GM08714 (cell line): Measurements from ENCODE around the gene UFSP2.

Experiments used
- H3K4me3 ChIP-seq: fragments of 200-500 bp; sonication (Bioruptor generic); 2 replicates; pipeline ENCODE4 v1.5.1; 2014; ENCODE audit warnings: mild to moderate bottlenecking, low read length, inconsistent platforms
- ZNF274 ChIP-seq: IDR thresholded peaks from 2 replicates; pipeline ENCODE4 v1.6.1; 2012; ENCODE audit warnings: mild to moderate bottlenecking, low read depth, low read length

The UFSP2 gene

GRCh38 chr4:185425647-185426352, at the start of gene UFSP2:
Gene UFSP2, minus strand, starts transcription at chr4:185425964. Its CDS starts 96 bp downstream, at chr4:185425868.
- no peak for TF ChIP-seq ZNF274
- H3K4me3 ChIP-seq, result peak within 1 kb of the TSS; percentile 96

DNA sequence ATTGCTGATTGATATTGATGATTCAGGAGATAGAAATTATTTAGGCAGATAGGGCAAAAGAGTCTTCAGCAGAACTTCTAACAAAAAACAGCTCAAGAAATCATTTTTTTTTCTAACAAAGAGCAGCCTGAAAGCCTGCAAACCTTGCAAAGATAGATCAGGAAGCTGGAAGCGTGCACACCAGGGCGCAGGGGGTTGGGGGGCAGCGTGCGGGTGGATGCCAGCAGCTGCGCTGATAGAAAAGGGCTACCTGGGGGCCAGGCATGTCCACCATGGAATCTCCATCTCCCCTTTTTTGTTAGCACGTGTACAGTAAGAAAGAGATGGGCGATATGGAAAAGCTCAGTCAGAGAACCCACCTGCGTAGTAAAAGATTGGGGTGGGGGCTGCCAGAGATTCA, 47.5 kb upstream of the UFSP2 start:
- TF ChIP-seq ZNF274, result no peak
- no peak overlapping the region for H3K4me3 ChIP-seq

DNA sequence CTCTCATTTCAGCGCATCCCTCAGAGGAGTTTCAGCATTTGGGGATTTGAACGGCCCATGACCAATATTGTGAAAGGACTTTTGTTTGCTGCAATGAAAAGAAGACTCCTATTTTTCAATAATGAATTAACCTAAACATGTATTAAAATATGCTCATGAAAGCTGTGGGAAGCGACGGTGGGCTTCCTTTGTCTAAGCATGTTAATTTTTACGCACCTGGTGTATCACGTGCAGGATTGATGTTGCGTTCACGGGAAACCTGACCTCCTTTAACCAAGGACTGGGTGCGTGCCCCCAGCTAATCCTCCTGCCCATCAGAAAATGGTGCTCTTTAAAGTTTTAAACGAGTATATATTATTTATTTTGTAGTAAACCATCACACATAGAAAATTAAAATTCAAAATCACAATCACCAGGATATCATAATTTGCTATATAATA, 46.4 kb upstream of the UFSP2 start:
- no peak for TF ChIP-seq ZNF274
- H3K4me3 ChIP-seq, result peak overlapping the region; percentile 95

- peak within 1 kb of the TSS; percentile 95 for H3K4me3 ChIP-seq
- TF ChIP-seq ZNF274, result no peak
These were observed 45.7 kb upstream of the UFSP2 start, which contains the start of gene CCDC110 for GRCh38 chr4:185471235-185472102. Gene CCDC110, minus strand, starts transcription at chr4:185471733. Its CDS starts 50 bp downstream, at chr4:185471683.

DNA sequence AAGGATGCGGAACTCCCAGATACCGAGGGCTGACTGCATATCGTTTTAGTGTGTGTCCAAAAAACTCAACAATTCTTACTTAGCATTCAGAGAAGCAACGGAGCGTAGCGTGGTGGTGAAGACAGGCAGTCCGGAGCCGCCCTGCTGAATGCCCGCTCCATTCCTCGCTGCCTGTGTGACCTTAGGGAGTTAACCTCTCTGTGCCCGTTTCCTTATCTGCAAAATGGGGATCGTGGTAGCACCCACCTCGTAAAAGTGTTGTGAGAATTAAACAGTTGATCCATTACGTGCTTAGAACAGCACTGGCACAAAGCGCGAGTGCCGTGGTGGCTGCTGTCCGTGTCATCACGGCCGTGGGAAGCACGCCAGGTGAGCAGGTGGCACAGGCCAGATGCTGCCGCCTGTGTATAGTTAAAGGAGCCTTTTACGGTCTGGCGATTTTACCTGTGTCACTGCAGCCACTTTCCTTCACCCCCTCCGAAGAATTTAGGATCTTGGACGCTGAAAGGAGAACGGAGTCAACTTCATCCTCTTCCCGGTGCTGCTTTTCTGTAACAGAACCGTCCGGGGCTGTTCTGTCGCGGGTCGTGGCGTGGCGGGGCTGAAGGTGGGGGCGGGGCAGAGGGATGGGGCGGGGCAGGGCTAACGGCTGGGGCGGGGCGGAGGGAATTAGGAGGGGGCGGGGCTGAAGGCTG, 44.9 kb upstream of the UFSP2 start:
- peak overlapping the region; percentile 66; the same call in 1 of the 2 replicates for H3K4me3 ChIP-seq
- no peak for TF ChIP-seq ZNF274

GRCh38 chr4:185469580-185470154, 43.9 kb upstream of the UFSP2 start:
- no peak overlapping the region for H3K4me3 ChIP-seq
- no peak for TF ChIP-seq ZNF274

- no peak overlapping the region for H3K4me3 ChIP-seq
- TF ChIP-seq ZNF274, result no peak
These were observed 43.2 kb upstream of the UFSP2 start for GRCh38 chr4:185468999-185469398.

GRCh38 chr4:185467991-185468390, 42.2 kb upstream of the UFSP2 start:
- no peak overlapping the region for H3K4me3 ChIP-seq
- TF ChIP-seq ZNF274, result no peak

DNA sequence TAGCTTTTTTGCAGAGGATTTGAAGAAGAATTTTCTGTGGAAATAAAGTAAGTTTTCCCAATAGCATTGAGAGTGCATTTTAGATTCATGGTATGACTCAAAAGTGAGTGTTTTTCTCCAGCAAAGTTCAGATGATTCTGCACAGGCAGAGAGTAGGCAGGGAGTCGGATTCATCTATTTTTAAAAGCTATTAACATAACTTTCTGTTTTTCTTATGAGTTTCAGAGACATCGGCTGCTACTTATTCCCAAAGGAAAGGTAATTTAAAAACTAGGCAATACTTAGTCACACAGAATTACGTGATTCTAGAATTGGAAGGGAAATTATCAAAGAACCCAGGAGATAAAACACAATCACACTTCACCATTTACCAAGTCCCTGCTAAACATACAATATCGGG, 41.3 kb upstream of the UFSP2 start:
- no peak overlapping the region for H3K4me3 ChIP-seq
- no peak for TF ChIP-seq ZNF274

- no peak overlapping the region for H3K4me3 ChIP-seq
- no peak for TF ChIP-seq ZNF274
These were observed 39.9 kb upstream of the UFSP2 start for GRCh38 chr4:185465707-185466106.

DNA sequence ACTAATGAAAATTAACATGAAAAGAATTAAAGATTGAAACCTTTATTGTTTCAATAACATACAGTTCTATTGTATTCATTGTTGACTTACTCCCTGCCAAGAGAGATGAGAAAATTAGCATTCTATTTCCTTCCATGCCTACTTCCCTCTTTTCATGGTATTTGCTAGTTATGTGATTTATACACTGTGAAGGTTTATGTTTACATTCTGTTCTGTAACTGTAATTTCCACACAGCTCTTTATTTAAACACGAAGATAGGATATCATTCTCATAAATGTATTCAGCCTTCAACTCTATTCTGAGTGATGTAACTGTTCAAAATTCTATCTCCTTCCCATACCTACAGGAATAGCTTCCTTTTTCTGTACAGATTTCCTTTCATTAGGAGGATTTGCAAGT, 39.1 kb upstream of the UFSP2 start:
- no peak for TF ChIP-seq ZNF274

DNA sequence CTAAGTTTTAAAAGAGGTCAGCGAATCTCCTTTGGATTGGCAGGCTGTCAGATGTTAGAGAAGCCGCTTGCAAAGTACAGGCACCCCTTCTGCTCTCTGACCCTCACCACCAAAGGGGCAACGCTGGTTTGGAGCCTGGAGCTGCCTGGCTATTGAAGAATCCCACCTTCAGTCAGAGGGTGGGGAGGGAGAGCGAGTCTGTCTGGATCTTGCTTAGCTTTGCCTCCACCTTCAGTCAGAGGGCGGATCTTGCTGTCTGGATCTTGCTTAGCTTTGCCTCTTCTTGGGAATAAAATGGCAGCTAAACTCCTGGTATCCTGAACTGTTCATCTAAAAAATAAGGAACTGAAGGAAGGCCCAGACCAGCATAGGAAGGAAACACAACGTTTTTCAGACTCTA, 38.4 kb upstream of the UFSP2 start:
- no peak for TF ChIP-seq ZNF274

More for the DNA sequence above, 39.1 kb upstream of the UFSP2 start:
- H3K4me3 ChIP-seq, result no peak overlapping the region

GRCh38 chr4:185463541-185463940, 37.8 kb upstream of the UFSP2 start:
- no peak overlapping the region for H3K4me3 ChIP-seq
- TF ChIP-seq ZNF274, result no peak

More for the DNA sequence above, 38.4 kb upstream of the UFSP2 start:
- no peak overlapping the region for H3K4me3 ChIP-seq

- H3K4me3 ChIP-seq, result no peak overlapping the region
- no peak for TF ChIP-seq ZNF274
These were observed 35.8 kb upstream of the UFSP2 start for GRCh38 chr4:185461565-185461964.
